IMR-90 (cell line): Measurements from ENCODE around the gene GPRC5B.

ENCODE experiments used
- BHLHE40 ChIP-seq: fragments of 150-350 bp; IDR thresholded peaks from 2 replicates; pipeline ENCODE4 v1.6.1; 2016; ENCODE audit warnings: mild to moderate bottlenecking, low read depth, low read length
- CEBPB ChIP-seq: IDR thresholded peaks from 2 replicates; pipeline ENCODE4 v1.6.1; 2012; ENCODE audit warnings: low read depth, low read length, improper control_type of control experiment
- CHD1 ChIP-seq: IDR thresholded peaks from 2 replicates; pipeline ENCODE4 v1.6.1; 2012; ENCODE audit warnings: low read depth, low read length, improper control_type of control experiment
- ELK1 ChIP-seq: fragments of 150-350 bp; IDR thresholded peaks from 2 replicates; pipeline ENCODE4 v1.6.1; 2016; ENCODE audit warnings: low read depth, mild to moderate bottlenecking, low read length, moderate library complexity, borderline replicate concordance
- MAFK ChIP-seq: IDR thresholded peaks from 2 replicates; pipeline ENCODE4 v1.6.1; 2012; ENCODE audit warnings: low read depth, low read length, improper control_type of control experiment
- MAZ ChIP-seq: IDR thresholded peaks from 2 replicates; pipeline ENCODE4 v1.6.1; 2012; ENCODE audit warnings: low read depth, mild to moderate bottlenecking, low read length, improper control_type of control experiment, moderate library complexity, borderline replicate concordance
- NFE2L2 ChIP-seq: fragments of 150-350 bp; IDR thresholded peaks from 2 replicates; pipeline ENCODE4 v1.6.1; 2016; ENCODE audit warnings: low read depth, mild to moderate bottlenecking, low read length
- POLR2A ChIP-seq: IDR thresholded peaks from 2 replicates; pipeline ENCODE4 v1.6.1; 2012; ENCODE audit warnings: mild to moderate bottlenecking, low read depth, low read length
- RAD21 ChIP-seq: IDR thresholded peaks from 2 replicates; pipeline ENCODE4 v1.6.1; 2012; ENCODE audit warnings: low read length, improper control_type of control experiment
- RCOR1 ChIP-seq: IDR thresholded peaks from 2 replicates; pipeline ENCODE4 v1.6.1; 2012; ENCODE audit warnings: mild to moderate bottlenecking, low read length, improper control_type of control experiment; ENCODE audit not compliant: insufficient replicate concordance
- RFX5 ChIP-seq: IDR thresholded peaks from 2 replicates; pipeline ENCODE4 v1.8.0; 2012; ENCODE audit warnings: low read depth, mild to moderate bottlenecking, low read length, moderate library complexity
- SMC3 ChIP-seq: fragments of 150-350 bp; IDR thresholded peaks from 2 replicates; pipeline ENCODE4 v1.6.1; 2016; ENCODE audit warnings: low read depth, mild to moderate bottlenecking, antibody characterized with exemption, low read length, moderate library complexity
- TF ChIP-seq, protein P1 (sequence below): conservative IDR thresholded peaks from 2 replicates; pipeline ENCODE4 v1.5.1; 2012; ENCODE audit warnings: mild to moderate bottlenecking, low read depth, low read length, improper control_type of control experiment
- TF ChIP-seq, protein P2 (sequence below): fragments of 150-350 bp; IDR thresholded peaks from 2 replicates; pipeline ENCODE4 v1.6.1; 2017; ENCODE audit warnings: mild to moderate bottlenecking, antibody characterized with exemption, low read length, low read depth

DNA sequence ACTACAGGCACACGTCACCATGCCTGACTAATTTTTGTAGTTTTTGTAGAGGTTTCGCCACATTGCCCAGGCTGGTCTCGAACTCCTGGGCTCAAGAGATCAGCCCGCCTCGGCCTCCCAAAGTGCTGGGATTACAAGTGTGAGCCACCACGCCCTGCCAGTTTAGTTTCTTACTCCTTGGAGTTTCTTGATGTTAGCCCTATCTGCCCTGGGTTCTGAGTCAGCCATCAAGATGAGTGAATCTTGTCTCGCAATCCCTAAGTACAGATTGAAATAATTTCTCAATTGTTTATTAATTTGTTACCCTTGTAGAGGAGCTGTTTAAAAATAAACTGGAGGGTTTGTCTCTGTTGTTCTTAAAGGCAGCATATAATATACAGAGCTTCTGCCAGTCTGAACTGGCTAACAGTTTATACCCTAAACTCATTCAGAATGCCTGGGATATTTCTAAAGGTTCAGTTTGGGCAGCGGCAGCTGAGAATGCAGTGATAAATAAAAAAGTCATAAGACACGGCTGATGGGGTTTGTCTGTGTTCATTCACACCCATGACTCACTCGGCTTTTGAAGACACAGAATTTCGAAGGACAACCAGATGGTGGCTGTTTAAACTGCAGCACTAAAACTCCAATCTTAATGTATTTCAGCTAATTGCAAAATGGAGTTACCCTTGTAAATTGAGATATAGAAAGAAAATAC is 39.6 kb downstream of the GPRC5B start:
- no peak; the same call in 1 of the 2 replicates for TF ChIP-seq BHLHE40
- TF ChIP-seq, protein P1, sequence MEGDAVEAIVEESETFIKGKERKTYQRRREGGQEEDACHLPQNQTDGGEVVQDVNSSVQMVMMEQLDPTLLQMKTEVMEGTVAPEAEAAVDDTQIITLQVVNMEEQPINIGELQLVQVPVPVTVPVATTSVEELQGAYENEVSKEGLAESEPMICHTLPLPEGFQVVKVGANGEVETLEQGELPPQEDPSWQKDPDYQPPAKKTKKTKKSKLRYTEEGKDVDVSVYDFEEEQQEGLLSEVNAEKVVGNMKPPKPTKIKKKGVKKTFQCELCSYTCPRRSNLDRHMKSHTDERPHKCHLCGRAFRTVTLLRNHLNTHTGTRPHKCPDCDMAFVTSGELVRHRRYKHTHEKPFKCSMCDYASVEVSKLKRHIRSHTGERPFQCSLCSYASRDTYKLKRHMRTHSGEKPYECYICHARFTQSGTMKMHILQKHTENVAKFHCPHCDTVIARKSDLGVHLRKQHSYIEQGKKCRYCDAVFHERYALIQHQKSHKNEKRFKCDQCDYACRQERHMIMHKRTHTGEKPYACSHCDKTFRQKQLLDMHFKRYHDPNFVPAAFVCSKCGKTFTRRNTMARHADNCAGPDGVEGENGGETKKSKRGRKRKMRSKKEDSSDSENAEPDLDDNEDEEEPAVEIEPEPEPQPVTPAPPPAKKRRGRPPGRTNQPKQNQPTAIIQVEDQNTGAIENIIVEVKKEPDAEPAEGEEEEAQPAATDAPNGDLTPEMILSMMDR: no peak
- TF ChIP-seq RAD21: 0 out of 2 replicates have a peak, but pooled peaks have one; percentile 5
- TF ChIP-seq POLR2A: no peak
- TF ChIP-seq CEBPB: peak; percentile 55; the same call in 1 of the 2 replicates
- TF ChIP-seq RFX5: no peak
- TF ChIP-seq NFE2L2: no peak
- TF ChIP-seq, protein P2, sequence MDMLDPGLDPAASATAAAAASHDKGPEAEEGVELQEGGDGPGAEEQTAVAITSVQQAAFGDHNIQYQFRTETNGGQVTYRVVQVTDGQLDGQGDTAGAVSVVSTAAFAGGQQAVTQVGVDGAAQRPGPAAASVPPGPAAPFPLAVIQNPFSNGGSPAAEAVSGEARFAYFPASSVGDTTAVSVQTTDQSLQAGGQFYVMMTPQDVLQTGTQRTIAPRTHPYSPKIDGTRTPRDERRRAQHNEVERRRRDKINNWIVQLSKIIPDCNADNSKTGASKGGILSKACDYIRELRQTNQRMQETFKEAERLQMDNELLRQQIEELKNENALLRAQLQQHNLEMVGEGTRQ: no peak
- no peak for TF ChIP-seq ELK1
- TF ChIP-seq SMC3: no peak
- no peak for TF ChIP-seq CHD1
- no peak for TF ChIP-seq RCOR1
- TF ChIP-seq MAZ: no peak
- no peak for TF ChIP-seq MAFK
